ENCODE measurements around the gene SLC7A4.

SLC7A4 gene

GRCh38 chr22:20997536-20998257 is 34.7 kb downstream of the SLC7A4 start:
- no peak for DNase-seq

DNA sequence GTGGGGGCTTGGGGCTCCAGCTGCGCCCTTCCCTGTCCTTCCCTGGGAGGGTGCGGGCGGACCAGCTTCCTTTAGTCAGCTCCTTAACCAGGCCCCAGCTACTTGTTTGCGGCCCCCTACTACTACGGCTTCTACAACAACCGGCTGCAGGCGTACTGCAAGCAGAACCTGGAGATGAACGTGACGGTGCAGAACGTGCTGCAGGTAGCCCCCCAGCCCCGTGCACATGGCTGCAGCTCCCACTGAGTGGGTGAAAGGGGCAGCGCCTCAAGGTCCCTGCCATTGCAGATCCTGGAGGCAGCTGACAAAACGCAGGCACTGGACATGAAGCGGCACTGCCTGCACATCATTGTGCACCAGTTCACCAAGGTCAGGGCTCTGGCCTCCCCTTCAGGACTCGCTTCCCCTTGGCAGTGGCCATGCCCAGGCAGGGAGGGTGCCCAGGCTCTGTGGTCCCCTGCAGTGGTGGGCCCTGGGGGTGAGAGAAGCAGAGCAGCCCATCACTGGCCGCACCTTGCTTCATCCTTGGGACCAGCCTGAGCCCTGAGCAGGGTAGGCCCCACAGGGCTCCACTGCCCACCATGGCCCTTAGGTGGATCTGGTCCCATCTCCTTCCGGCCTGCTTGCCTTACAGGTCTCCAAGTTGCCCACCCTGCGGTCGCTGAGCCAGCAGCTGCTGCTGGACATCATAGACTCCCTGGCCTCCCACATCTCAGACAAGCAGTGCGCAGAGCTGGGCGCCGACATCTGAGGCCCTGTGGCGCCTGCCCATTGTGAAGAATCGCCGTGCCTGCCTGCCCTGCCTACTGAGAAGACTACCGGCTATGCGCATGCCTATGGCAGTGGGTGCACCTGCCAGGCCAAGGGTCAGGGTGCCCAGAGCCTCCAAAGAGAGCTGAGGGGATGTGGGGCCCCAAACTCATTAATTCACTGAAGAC is 35.5 kb downstream of the SLC7A4 start:
- no peak for DNase-seq

DNA sequence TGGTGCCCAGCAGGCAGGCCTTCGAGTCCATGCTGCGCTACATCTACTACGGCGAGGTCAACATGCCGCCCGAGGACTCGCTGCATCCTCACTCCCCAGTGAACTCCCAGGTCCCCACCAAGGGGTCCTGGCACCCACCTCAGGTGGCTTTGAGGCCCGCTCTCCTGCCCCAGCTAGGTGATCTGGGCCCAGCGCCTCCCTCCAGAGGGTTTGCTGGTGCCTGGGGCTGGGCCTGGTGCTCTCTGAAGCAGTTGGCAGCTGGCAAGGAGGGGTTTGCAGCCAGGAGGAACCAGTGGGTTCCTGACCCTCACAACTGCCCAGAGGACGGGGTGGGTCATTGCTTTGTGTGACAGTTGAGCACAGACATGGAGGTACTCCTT is 36.3 kb downstream of the SLC7A4 start:
- DNase-seq = no peak

- DNase-seq = no peak
Measured at GRCh38 chr22:20995329-20996030, 36.9 kb downstream of the SLC7A4 start.

DNA sequence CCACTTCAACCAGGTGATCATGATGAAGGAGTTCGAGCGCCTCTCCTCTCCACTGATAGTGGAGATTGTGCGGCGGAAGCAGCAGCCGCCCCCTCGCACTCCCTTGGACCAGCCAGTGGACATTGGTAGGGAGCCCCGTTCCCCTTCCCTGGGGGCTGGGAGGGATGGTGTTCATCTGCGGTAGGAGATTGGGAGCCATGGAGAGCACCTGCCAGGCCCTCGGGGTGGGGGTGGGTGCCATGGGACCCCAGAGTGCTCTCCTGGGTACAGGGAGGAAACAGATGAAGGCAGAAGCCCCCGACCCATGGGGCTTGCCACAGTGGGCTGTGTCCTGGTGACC is 37.5 kb downstream of the SLC7A4 start:
- no peak for DNase-seq

GRCh38 chr22:20994128-20994901 is 38.0 kb downstream of the SLC7A4 start:
- DNase-seq = no peak

DNA sequence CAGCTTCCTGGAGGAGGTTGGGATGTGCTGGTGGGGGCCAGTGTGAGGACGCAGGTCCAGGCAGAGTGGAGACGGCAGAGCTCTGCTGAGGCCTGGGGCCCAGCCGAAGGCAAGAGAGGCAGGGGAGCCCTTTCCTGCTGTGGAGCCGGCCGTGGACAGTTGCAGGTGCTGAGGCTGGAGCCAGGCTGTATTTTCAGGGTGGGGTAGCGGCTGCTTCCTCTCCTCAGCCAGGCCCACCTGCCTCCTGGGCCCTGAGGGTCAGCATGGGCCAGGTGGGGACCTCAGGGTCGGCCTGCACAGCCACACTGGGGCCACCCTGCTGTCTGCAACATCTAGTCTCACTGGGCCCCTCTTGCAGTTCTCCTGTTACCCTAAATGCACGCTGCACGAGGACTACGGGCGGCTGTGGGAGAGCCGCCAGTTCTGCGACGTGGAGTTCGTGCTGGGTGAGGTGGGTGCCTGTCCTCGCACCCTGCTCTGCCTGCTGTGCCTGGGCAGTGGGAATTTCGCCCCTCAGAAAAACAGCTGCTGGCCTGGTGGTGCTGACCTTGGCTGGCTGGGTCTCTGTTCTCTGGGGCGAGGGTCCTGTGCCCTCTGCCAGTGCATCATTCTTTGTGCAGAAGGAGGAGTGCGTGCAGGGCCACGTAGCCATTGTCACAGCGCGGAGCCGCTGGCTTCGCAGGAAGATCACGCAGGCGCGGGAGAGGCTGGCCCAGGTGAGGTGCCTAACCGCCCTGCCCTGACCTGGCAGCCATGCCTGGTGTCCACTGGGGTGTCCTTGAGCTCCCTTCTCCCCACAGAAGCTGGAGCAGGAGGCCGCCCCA is 38.8 kb downstream of the SLC7A4 start:
- no peak for DNase-seq

DNA sequence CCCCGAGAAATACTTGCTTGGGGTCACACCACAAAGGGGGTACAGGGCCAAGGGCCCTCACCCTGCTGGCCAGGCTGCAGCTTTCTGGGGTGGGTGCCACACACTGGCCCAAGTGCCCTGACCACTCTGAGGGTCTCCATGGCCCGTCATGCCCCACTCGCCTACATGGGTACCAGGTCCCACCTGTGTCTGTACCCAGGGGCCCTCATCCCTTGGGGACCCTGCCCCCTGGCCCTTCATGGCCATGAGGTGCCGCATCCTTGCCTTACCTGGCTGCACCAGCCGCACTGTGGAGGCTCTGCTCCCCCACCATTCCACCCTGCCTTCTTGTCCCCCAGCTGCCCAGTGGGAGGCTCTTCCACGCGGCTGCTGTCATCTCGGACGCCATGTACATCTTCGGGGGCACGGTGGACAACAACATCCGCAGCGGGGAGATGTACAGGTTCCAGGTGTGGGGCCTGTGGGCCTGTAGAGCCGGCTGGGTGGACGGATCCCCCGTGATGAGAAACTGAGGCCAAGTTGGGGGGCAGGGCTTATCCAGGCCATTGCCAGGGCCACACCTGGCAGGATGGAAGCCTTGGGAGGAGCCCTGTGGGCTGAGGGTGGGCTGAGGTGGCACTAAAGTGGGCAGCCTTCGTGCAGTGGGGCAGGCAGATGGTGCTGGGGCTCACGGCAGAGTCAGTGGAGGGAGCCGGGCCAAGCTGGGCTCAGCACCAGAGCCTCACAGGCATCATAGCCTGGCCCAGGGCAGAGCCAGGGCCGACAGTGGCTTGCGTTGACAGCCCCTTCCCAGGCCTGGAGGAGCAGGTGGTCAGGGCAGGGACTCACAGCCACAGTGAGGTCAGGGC is 39.7 kb downstream of the SLC7A4 start:
- DNase-seq = no peak

DNA sequence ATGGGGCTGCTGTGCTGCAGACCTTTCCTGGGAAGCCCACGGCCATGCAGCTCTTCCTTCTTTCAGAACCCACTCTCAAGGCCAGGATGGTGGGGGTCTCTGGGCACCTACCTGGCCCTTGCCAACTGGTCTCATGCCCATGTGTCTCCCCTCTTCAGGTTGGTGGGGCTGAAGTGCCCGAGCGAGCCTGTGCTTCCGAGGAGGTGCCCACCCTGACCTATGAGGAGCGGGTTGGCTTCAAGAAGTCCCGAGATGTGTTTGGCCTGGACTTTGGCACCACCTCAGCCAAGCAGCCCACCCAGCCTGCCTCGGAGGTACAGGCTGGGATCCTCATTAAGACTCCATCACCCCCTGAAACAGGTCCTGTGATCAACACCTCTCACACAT is 40.3 kb downstream of the SLC7A4 start:
- no peak for DNase-seq

DNA sequence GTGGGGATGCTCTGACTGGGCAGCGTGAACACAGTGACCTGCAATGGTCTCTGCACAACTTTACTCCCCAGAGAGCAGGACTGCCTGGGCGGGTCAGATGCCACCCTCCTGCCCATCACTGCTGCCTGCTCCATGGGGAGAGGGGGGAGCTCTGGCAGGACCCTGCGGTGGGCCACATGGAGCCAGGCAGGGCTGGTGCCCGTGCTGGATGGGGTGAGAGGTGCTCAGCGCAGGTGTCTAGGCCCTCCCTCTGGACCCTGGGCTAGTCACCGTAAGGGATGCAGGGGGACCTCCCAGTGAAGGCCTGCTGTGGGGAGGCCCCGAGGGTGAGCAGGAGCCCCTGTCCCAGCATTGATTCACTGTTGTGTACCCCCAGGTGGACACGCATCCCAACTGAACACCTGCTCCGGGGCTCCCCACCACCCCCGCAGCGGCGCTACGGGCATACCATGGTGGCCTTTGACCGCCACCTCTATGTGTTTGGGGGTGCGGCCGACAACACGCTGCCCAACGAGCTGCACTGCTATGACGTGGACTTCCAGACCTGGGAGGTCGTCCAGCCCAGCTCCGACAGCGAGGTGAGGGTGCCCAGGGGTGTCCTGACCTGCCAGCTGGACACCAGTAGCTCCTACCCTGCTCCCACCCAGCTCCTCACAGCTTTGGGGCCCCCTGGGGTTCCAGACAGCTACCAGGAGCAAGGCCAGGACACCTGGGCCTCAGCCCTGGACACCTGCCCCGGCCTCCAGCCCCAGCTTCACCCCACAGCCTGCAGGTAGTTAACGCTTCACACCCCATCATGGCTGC is 40.9 kb downstream of the SLC7A4 start:
- DNase-seq = no peak

DNA sequence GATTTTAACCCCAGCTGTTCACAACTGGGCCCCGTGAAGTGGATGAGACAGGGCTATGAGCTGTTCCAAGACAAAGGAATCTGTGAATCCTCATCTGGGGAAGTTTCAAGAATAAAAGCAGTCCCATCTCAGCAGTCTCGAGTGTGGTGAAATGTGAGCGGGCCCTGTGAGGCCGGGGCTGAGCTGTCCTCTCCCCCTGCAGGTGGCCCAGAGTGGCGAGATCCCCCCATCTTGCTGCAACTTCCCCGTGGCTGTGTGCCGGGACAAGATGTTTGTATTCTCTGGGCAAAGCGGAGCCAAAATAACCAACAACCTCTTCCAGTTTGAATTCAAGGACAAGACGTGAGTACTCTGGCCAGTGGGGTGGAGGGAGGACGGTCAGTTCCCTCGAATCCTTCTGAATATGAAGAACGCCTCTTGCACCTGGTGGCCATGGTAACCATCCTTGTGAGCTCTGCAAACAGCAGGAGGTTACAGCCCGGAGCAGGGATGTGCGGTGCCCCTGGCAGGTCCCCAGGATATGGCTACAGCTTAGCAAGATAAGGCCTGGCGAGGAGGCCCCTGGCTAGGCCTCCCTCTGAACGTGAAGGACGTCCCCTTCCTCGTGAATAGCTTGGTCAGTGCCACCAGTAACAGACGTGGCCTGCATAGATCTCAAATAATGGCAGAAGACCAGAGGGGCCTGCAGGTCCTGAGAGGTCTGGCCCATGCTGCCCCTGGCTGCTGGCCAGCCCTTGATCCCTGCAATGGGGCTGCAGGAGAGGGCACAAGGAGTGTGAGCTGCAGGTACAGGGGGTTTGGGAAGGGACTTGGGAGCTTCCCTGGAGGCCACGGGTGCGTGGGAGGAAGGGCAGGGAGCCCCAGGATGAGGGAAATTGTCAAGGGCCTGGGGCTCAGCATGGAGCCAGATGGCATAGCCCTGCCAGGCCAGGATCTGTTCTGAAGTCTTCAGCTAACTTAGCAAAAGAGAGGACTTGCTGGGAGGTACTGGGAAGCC is 41.9 kb downstream of the SLC7A4 start:
- DNase-seq = no peak

DNA sequence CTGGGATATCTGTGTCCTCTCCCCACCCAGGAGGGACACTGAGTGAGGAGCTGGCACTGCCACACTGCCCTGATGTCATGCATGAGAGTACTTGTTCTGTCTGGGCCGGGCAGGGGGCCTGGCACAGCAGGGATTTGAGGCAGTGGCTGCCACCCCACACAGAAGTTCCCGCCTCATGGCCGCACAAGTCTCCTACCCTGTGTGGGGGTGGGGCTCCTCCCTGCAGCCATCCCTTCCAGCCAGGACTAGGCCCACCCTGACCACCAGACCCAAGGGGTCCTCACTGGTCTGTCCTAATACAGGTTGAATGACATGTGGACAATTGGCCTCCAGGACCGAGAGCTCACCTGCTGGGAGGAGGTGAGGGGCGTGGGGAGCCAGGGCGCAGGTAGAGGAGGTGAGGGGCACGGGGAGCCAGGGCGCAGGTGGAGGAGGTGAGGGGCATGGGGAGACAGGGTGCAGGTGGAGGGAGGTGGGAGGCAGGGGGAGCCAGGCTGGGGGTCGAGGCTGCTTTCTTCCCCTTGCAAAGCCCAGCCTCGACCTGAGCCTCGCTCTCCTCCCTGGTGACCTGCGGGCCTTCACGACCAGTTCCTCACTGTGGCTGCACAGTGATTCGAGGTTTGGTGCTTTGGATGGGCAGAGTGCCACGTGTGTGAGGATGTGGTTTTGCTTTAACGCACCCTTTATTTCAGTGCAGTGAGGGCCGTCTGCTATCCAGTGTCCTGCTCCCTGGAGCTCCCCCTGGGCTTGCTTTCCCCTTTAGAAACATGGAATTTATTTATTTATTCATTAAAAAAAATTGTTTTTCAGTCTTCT is 42.8 kb downstream of the SLC7A4 start:
- no peak for DNase-seq

- no peak for DNase-seq
Measured at GRCh38 chr22:20988573-20989322, 43.6 kb downstream of the SLC7A4 start.

GRCh38 chr22:20987375-20987774 is 45.0 kb downstream of the SLC7A4 start:
- no peak for DNase-seq

DNA sequence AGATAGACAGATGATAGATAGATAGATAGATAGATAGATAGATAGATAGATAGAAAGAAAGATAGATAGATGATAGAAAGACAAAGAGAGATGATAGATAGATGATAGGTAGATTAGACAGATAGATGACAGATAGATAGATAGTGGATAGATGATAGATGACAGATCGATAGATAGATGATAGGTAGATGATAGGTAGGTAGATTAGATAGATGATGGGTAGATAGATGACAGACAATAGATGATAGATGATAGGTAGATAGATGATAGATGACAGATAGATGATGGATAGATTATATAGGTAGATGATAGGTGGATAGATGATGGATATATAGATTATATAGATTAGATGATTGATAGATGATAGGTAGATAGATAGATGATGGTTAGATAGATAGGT is 46.0 kb downstream of the SLC7A4 start:
- DNase-seq = no peak

- no peak for DNase-seq
Measured at GRCh38 chr22:20985720-20986119, 46.6 kb downstream of the SLC7A4 start.

- DNase-seq = no peak
Measured at GRCh38 chr22:20983081-20983771, 49.1 kb downstream of the SLC7A4 start.
